Liver (tissue), 9 donors: ENCODE results near the gene CER1. TPM values are rescaled to one million over a fixed set of nuclear protein-coding genes. Genes with fewer than 3 reads are reported as not detected.

Experiments used
- DNase-seq: peaks from one replicate; pipeline ENCODE4 v3.0.0-alpha.2; 2017; ENCODE audit warnings: low spot score
- H3K27ac ChIP-seq, 2 donors: one replicate each; pipeline ENCODE4 v1.7.0; 2013; ENCODE audit warnings: inconsistent platforms in 2 of 2, low read length in 2 of 2, control low read depth in 1 of 2, low read depth in 1 of 2, mild to moderate bottlenecking in 1 of 2
- H3K27me3 ChIP-seq, 4 donors: one replicate each; pipeline versions ENCODE4 v1.6.1 to v1.7.0; 2013; ENCODE audit warnings: low read length in 3 of 4, inconsistent platforms in 1 of 4, mild to moderate bottlenecking in 1 of 4, moderate library complexity in 1 of 4; ENCODE audit not compliant: control insufficient read depth in 4 of 4, insufficient read depth in 4 of 4
- H3K36me3 ChIP-seq, 4 donors: one replicate each; pipeline versions ENCODE4 v1.6.1 to v1.7.0; 2013; ENCODE audit warnings: low read length in 3 of 4, mild to moderate bottlenecking in 3 of 4, low read depth in 1 of 4, moderate library complexity in 1 of 4; ENCODE audit not compliant: control insufficient read depth in 4 of 4, insufficient read depth in 3 of 4
- H3K4me1 ChIP-seq, 4 donors: one replicate each; pipeline versions ENCODE4 v1.6.1 to v1.7.0; 2013; ENCODE audit warnings: low read length in 3 of 4, mild to moderate bottlenecking in 3 of 4, moderate library complexity in 1 of 4; ENCODE audit not compliant: control insufficient read depth in 4 of 4, insufficient read depth in 4 of 4
- H3K4me3 ChIP-seq, 3 donors: one replicate each; pipeline versions ENCODE4 v1.6.1 to v1.7.0; 2013; ENCODE audit warnings: low read length in 3 of 3, control low read depth in 1 of 3, low read depth in 1 of 3, mild to moderate bottlenecking in 1 of 3
- H3K9ac ChIP-seq, 2 donors: one replicate each; pipeline ENCODE4 v1.7.0; 2013; ENCODE audit warnings: low read length in 2 of 2, mild to moderate bottlenecking in 2 of 2, moderate library complexity in 2 of 2, control low read depth in 1 of 2, low read depth in 1 of 2
- H3K9me3 ChIP-seq, 4 donors: one replicate each; pipeline versions ENCODE4 v1.6.1 to v1.7.0; 2013; ENCODE audit warnings: low read length in 3 of 4; ENCODE audit not compliant: control insufficient read depth in 4 of 4
- EGR1 ChIP-seq, 2 donors: IDR thresholded peaks; 2 replicates each; pipeline ENCODE4 v1.6.1; 2016 to 2018; ENCODE audit warnings: antibody characterized with exemption in 2 of 2, low read depth in 2 of 2
- GABPA ChIP-seq, 2 donors: IDR thresholded peaks in 1 of 2; conservative IDR thresholded peaks in 1 of 2; 2 replicates each; pipeline ENCODE4 v1.6.1; 2016; ENCODE audit warnings: antibody characterized with exemption in 2 of 2, mild to moderate bottlenecking in 1 of 2, moderate library complexity in 1 of 2
- HNF4A ChIP-seq, 2 donors: conservative IDR thresholded peaks; 2 replicates each; pipeline ENCODE4 v1.6.1; 2016; ENCODE audit warnings: antibody characterized with exemption in 2 of 2, mild to moderate bottlenecking in 2 of 2
- HNF4G ChIP-seq: IDR thresholded peaks from 2 replicates; pipeline ENCODE4 v1.6.1; 2016; ENCODE audit warnings: antibody characterized with exemption
- NR2F2 ChIP-seq: IDR thresholded peaks from 2 replicates; pipeline ENCODE4 v1.6.1; 2016; ENCODE audit warnings: antibody characterized with exemption
- RAD21 ChIP-seq, 2 donors: IDR thresholded peaks; 2 replicates each; pipeline ENCODE4 v1.6.1; 2016; ENCODE audit warnings: antibody characterized with exemption in 2 of 2, mild to moderate bottlenecking in 2 of 2
- RXRA ChIP-seq, 2 donors: IDR thresholded peaks; 2 replicates each; pipeline ENCODE4 v1.6.1; 2017 to 2018; ENCODE audit warnings: antibody characterized with exemption in 2 of 2, mild to moderate bottlenecking in 1 of 2
- SP1 ChIP-seq: IDR thresholded peaks from 2 replicates; pipeline ENCODE4 v1.6.1; 2018; ENCODE audit warnings: antibody characterized with exemption, mild to moderate bottlenecking
- TAF1 ChIP-seq: conservative IDR thresholded peaks from 2 replicates; pipeline ENCODE4 v1.6.1; 2016; ENCODE audit warnings: antibody characterized with exemption, mild to moderate bottlenecking
- YY1 ChIP-seq: IDR thresholded peaks from 2 replicates; pipeline ENCODE4 v1.6.1; 2016; ENCODE audit warnings: antibody characterized with exemption, mild to moderate bottlenecking
- WGBS: extraction: QIAGEN DNeasy Blood & Tissue Kit; methylation state at CpG from one replicate; pipeline ENCODE4 v1.1.7; 2013; 5-methylcytosine and 5-hydroxymethylcytosine counted together
- polyA plus RNA-seq, 2 donors: library from polyadenylated mRNA; stranded (reverse) in 1 of 2; unstranded in 1 of 2; fragments of 200-250 nt in 1 of 2; fragments of >200 nt in 1 of 2; fragmentation: Nextera tagmentation in 1 of 2; extraction: Ambion mirVana in 1 of 2; gene quantifications; one replicate each; pipeline versions ENCODE4 v1.2.1 to v1.2.3, GENCODE V29; 2013 to 2015
- total RNA-seq, 2 donors: library from RNA; depleted of rRNA; stranded (reverse); fragments of >200 nt; gene quantifications; one replicate each; pipeline ENCODE4 v1.2.3, GENCODE V29; 2014
- TF ChIP-seq, protein P1 (sequence below): IDR thresholded peaks from 2 replicates; pipeline ENCODE4 v1.6.1; 2016; ENCODE audit warnings: antibody characterized with exemption
- TF ChIP-seq, protein P2 (sequence below): IDR thresholded peaks from 2 replicates; pipeline ENCODE4 v1.6.1; 2016; ENCODE audit warnings: antibody characterized with exemption, mild to moderate bottlenecking
- TF ChIP-seq, protein P3 (sequence below): IDR thresholded peaks from 2 replicates; pipeline ENCODE4 v1.6.1; 2016; ENCODE audit warnings: antibody characterized with exemption
- TF ChIP-seq, protein P4 (sequence below): IDR thresholded peaks from 2 replicates; pipeline ENCODE4 v1.6.1; 2016; ENCODE audit warnings: antibody characterized with exemption
- TF ChIP-seq, protein P5 (sequence below): fragments of 150-350 bp; IDR thresholded peaks from 2 replicates; pipeline ENCODE4 v1.5.1; 2017; ENCODE audit warnings: improper control_type of control experiment, low read depth, low read length; ENCODE audit not compliant: missing input control
- donor health status: healthy.
- donor health status: healthy.
- donor health status: healthy.
- donor health status: healthy.
- donor health status: healthy.

Gene CER1
- total and polyA plus RNA-seq, 4 donors: not detected

DNA sequence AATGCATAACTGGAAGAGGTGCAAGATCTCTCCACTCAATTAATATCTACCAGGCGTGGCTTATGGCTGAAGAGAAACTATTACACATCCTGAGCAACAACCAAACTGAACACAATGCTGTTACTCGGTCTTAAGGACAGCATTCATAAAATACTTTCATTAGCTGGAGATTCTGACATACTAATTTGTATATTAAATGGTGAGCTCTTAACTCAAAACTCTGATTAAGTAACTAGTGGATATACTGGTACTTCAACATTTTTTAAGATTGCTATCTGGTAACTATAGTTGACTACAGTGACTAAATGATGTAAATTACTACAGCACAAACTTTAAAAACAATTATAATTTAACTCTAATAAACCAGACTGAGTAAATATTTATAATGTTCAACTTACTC lies 45.1 kb downstream of the CER1 start:
- Histone ChIP-seq H3K9ac (no peak overlapping the region), H3K36me3 (peaks cover 0 to 3% (median under 1%) of the 10 kb centered on the region in 4 donors), H3K4me3 (no peak overlapping the region), H3K27me3 (no peaks in the 10 kb centered on the region), H3K4me1 (no peaks in the 10 kb centered on the region), H3K9me3 (no peaks in the 10 kb centered on the region), H3K27ac (no peak overlapping the region)
- no peak for DNase-seq
- 95% methylated on average over 2 of the region's 2 CpGs for WGBS
- TF ChIP-seq, protein P1, sequence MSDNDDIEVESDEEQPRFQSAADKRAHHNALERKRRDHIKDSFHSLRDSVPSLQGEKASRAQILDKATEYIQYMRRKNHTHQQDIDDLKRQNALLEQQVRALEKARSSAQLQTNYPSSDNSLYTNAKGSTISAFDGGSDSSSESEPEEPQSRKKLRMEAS: no peak
- no peak for TF ChIP-seq TAF1
- no peak for TF ChIP-seq RAD21 (IDR thresholded peaks at IDR 0.05)
- TF ChIP-seq YY1: no peak

DNA sequence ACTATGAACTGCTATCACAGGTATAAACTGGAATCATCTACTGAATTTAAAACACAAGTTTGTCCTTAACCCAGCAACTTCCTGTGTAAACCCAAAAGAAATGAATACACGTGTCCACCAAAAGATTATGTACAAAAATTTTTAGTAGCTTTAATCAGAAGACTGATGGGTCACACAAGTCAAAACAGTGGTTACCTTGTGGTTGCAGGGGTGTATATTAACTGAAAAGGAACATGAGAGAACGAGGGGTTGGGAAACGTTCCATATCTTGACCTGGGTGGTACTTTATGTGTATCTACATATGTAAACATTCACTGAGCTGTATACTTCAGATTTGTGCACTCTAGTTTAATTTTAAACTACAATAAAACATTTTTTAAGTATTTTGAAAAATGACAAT lies 47.9 kb downstream of the CER1 start:
- Histone ChIP-seq H3K4me3 (no peak overlapping the region), H3K9me3 (no peaks in the 10 kb centered on the region), H3K27me3 (no peaks in the 10 kb centered on the region), H3K4me1 (no peaks in the 10 kb centered on the region), H3K27ac (no peak overlapping the region), H3K9ac (no peak overlapping the region), H3K36me3 (peaks cover 0 to 3% (median 0%) of the 10 kb centered on the region in 4 donors)
- no peak for DNase-seq
- TF ChIP-seq NR2F2: no peak
- TF ChIP-seq HNF4G: no peak
- TF ChIP-seq TAF1: no peak
- no peak for TF ChIP-seq GABPA (IDR thresholded peaks at IDR 0.05 in 1 of 2, conservative IDR thresholded peaks at IDR 0.05 in 1 of 2)
- TF ChIP-seq, protein P2, sequence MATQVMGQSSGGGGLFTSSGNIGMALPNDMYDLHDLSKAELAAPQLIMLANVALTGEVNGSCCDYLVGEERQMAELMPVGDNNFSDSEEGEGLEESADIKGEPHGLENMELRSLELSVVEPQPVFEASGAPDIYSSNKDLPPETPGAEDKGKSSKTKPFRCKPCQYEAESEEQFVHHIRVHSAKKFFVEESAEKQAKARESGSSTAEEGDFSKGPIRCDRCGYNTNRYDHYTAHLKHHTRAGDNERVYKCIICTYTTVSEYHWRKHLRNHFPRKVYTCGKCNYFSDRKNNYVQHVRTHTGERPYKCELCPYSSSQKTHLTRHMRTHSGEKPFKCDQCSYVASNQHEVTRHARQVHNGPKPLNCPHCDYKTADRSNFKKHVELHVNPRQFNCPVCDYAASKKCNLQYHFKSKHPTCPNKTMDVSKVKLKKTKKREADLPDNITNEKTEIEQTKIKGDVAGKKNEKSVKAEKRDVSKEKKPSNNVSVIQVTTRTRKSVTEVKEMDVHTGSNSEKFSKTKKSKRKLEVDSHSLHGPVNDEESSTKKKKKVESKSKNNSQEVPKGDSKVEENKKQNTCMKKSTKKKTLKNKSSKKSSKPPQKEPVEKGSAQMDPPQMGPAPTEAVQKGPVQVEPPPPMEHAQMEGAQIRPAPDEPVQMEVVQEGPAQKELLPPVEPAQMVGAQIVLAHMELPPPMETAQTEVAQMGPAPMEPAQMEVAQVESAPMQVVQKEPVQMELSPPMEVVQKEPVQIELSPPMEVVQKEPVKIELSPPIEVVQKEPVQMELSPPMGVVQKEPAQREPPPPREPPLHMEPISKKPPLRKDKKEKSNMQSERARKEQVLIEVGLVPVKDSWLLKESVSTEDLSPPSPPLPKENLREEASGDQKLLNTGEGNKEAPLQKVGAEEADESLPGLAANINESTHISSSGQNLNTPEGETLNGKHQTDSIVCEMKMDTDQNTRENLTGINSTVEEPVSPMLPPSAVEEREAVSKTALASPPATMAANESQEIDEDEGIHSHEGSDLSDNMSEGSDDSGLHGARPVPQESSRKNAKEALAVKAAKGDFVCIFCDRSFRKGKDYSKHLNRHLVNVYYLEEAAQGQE: no peak
- TF ChIP-seq EGR1 (IDR thresholded peaks at IDR 0.05; ENCODE audit: low read depth in 2 of 2): no peak
- TF ChIP-seq HNF4A (conservative IDR thresholded peaks at IDR 0.05): no peak
- no peak for TF ChIP-seq SP1
- TF ChIP-seq, protein P3, sequence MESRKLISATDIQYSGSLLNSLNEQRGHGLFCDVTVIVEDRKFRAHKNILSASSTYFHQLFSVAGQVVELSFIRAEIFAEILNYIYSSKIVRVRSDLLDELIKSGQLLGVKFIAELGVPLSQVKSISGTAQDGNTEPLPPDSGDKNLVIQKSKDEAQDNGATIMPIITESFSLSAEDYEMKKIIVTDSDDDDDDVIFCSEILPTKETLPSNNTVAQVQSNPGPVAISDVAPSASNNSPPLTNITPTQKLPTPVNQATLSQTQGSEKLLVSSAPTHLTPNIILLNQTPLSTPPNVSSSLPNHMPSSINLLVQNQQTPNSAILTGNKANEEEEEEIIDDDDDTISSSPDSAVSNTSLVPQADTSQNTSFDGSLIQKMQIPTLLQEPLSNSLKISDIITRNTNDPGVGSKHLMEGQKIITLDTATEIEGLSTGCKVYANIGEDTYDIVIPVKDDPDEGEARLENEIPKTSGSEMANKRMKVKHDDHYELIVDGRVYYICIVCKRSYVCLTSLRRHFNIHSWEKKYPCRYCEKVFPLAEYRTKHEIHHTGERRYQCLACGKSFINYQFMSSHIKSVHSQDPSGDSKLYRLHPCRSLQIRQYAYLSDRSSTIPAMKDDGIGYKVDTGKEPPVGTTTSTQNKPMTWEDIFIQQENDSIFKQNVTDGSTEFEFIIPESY: no peak
- TF ChIP-seq, protein P4, sequence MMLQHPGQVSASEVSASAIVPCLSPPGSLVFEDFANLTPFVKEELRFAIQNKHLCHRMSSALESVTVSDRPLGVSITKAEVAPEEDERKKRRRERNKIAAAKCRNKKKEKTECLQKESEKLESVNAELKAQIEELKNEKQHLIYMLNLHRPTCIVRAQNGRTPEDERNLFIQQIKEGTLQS: no peak
- TF ChIP-seq, protein P5, sequence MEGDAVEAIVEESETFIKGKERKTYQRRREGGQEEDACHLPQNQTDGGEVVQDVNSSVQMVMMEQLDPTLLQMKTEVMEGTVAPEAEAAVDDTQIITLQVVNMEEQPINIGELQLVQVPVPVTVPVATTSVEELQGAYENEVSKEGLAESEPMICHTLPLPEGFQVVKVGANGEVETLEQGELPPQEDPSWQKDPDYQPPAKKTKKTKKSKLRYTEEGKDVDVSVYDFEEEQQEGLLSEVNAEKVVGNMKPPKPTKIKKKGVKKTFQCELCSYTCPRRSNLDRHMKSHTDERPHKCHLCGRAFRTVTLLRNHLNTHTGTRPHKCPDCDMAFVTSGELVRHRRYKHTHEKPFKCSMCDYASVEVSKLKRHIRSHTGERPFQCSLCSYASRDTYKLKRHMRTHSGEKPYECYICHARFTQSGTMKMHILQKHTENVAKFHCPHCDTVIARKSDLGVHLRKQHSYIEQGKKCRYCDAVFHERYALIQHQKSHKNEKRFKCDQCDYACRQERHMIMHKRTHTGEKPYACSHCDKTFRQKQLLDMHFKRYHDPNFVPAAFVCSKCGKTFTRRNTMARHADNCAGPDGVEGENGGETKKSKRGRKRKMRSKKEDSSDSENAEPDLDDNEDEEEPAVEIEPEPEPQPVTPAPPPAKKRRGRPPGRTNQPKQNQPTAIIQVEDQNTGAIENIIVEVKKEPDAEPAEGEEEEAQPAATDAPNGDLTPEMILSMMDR: no peak
- TF ChIP-seq RXRA (IDR thresholded peaks at IDR 0.05): no peak
- TF ChIP-seq, protein P1: no peak
- 69% methylated on average over 3 of the region's 3 CpGs for WGBS
